Naive thymus-derived CD8-positive, alpha-beta T cell (primary cell): Measurements from ENCODE around the gene MYO1A. TPM values are rescaled to one million over a fixed set of nuclear protein-coding genes. Genes with fewer than 3 reads are reported as not detected.

Experiments used
- ATAC-seq, 2 donors: fragments of 150-1000 bp; cut with Tn5 transposase in 1 of 2; sonication (Bioruptor Pico), chemical (Tn5 transposase) in 1 of 2; 1 replicate in 1 of 2; 2 replicates in 1 of 2; pipeline ENCODE4 v1.10.0; 2021; ENCODE audit warnings: mild to moderate bottlenecking in 2 of 2, moderate library complexity in 2 of 2
- POLR2A ChIA-PET: fragments of 350-600 bp; sonication (Branson Sonifier 250); formaldehyde crosslinking; loops from one replicate; lab custom pipeline; 2021; ENCODE audit warnings: antibody characterized with exemption; lab: Charles Lee
- DNase-seq, 10 donors: peaks; one replicate each; pipeline versions ENCODE4 v3.0.0 to v3.0.0-alpha.2; 2020 to 2022
- H3K27ac Mint-ChIP-seq, 10 donors: one replicate each; pipeline ENCODE4 v1.8.0; 2020 to 2022; ENCODE audit warnings: mild to moderate bottlenecking in 10 of 10, mixed read lengths in 10 of 10, moderate library complexity in 4 of 10, inconsistent platforms in 1 of 10
- H3K27me3 Mint-ChIP-seq, 5 donors: one replicate each; pipeline ENCODE4 v1.8.0; 2021 to 2022; ENCODE audit warnings: mixed read lengths in 5 of 5
- H3K36me3 Mint-ChIP-seq, 3 donors: one replicate each; pipeline ENCODE4 v1.8.0; 2020 to 2022; ENCODE audit warnings: mixed read lengths in 3 of 3, mild to moderate bottlenecking in 2 of 3, inconsistent platforms in 1 of 3
- H3K4me1 Mint-ChIP-seq, 4 donors: one replicate each; pipeline ENCODE4 v1.8.0; 2021 to 2022; ENCODE audit warnings: mixed read lengths in 4 of 4
- H3K4me3 Mint-ChIP-seq, 10 donors: one replicate each; pipeline ENCODE4 v1.8.0; 2020 to 2022; ENCODE audit warnings: mild to moderate bottlenecking in 10 of 10, mixed read lengths in 10 of 10, moderate library complexity in 6 of 10, inconsistent platforms in 1 of 10
- H3K9me3 Mint-ChIP-seq, 9 donors: one replicate each; pipeline ENCODE4 v1.8.0; 2020 to 2022; ENCODE audit warnings: mixed read lengths in 9 of 9, mild to moderate bottlenecking in 3 of 9, inconsistent platforms in 1 of 9, moderate library complexity in 1 of 9
- polyA plus RNA-seq, 3 donors: library from polyadenylated mRNA; unstranded; fragments of 300-500 nt; fragmentation: Illumina TruSeq; gene quantifications; one replicate each; pipeline ENCODE4 v1.2.3, GENCODE V29; 2021
- total RNA-seq, 8 experiments: library from RNA in 2 of 8; stranded (reverse) in 2 of 8; gene quantifications; one replicate each; pipeline ENCODE4 v1.2.3 and lab custom pipeline; 2021 to 2026

The MYO1A gene
- total and polyA plus RNA-seq, 5 experiments from 2014 or later: 0.05 to 1.1 (median 0.39) TPM; not detected in 2

- Mint-ChIP-seq H3K36me3 (peaks cover 0 to 53% (median 2%) of the 10 kb centered on the region in 3 donors), H3K4me3 (peak overlapping the region in 9 of 10 donors; percentile 49 to 93 (median 74)), H3K4me1 (peaks cover 35 to 89% (median 62%) of the 10 kb centered on the region in 4 donors), H3K27ac (peak overlapping the region; percentile 75 to 98 (median 92)), H3K9me3 (no peaks in the 10 kb centered on the region), H3K27me3 (no peaks in the 10 kb centered on the region)
- DNase-seq (peak in 1 of 10 donors; percentile 62), ATAC-seq (no peak)
- POLR2A ChIA-PET: interaction anchor here (1.3 to 16.3 kb wide), 5 partner anchors 13 to 23 kb away, joined by 3 to 559 read pairs (median 7); partner anchors contain the start of genes NEMP1 and STAT6
Observed at GRCh38 chr12:57092529-57092862, 42.6 kb upstream of the MYO1A start.

- peak in 1 of 10 donors; percentile 56 for DNase-seq
Observed at GRCh38 chr12:57091638-57092528, 42.0 kb upstream of the MYO1A start.

GRCh38 chr12:57090924-57091637 is 41.2 kb upstream of the MYO1A start:
- Mint-ChIP-seq H3K27me3 (no peaks in the 10 kb centered on the region), H3K4me1 (peaks cover 37 to 88% (median 61%) of the 10 kb centered on the region in 4 donors), H3K4me3 (peak overlapping the region; percentile 88 to 98 (median 94)), H3K9me3 (no peaks in the 10 kb centered on the region), H3K36me3 (peaks cover 0 to 39% (median 2%) of the 10 kb centered on the region in 3 donors), H3K27ac (peak overlapping the region; percentile 78 to 95 (median 87))
- ATAC-seq: no peak
- POLR2A ChIA-PET: interaction anchor here (1.6 to 16.3 kb wide), 5 partner anchors 12 to 403 kb away, joined by 4 to 559 read pairs (median 8); partner anchors contain the start of genes NEMP1, PTGES3 and STAT6
- peak in 1 of 10 donors; percentile 63 for DNase-seq

More at GRCh38 chr12:57091638-57092528, 42.0 kb upstream of the MYO1A start:
- Mint-ChIP-seq H3K36me3 (peaks cover 0 to 47% (median 2%) of the 10 kb centered on the region in 3 donors), H3K9me3 (no peaks in the 10 kb centered on the region), H3K27me3 (no peaks in the 10 kb centered on the region), H3K4me3 (peak overlapping the region in 9 of 10 donors; percentile 24 to 98 (median 68)), H3K4me1 (peaks cover 37 to 87% (median 58%) of the 10 kb centered on the region in 4 donors), H3K27ac (peak overlapping the region; percentile 75 to 98 (median 92))
- no peak for ATAC-seq
- POLR2A ChIA-PET: interaction anchor here (1.3 to 16.3 kb wide), 5 partner anchors 12 to 23 kb away, joined by 3 to 559 read pairs (median 7); partner anchors contain the start of genes NEMP1 and STAT6

GRCh38 chr12:57090490-57090889 is 40.6 kb upstream of the MYO1A start:
- DNase-seq (peak in 1 of 10 donors; percentile 35), ATAC-seq (no peak)
- peaks cover 0 to 35% (median 2%) of the 10 kb centered on the region in 3 donors for H3K36me3 Mint-ChIP-seq
- no peaks in the 10 kb centered on the region for H3K9me3 Mint-ChIP-seq
- POLR2A ChIA-PET: interaction anchor here (0.6 to 16.3 kb wide), 6 partner anchors 11 to 403 kb away, joined by 3 to 559 read pairs (median 6); partner anchors contain the start of genes NEMP1, PTGES3 and STAT6
- H3K4me3 Mint-ChIP-seq: peak overlapping the region; percentile 88 to 98 (median 94)
- peaks cover 39 to 89% (median 65%) of the 10 kb centered on the region in 4 donors for H3K4me1 Mint-ChIP-seq
- no peaks in the 10 kb centered on the region for H3K27me3 Mint-ChIP-seq
- peak overlapping the region; percentile 78 to 95 (median 86) for H3K27ac Mint-ChIP-seq

GRCh38 chr12:57089271-57090245 is 39.6 kb upstream of the MYO1A start:
- peaks cover 0 to 32% (median 2%) of the 10 kb centered on the region in 3 donors for H3K36me3 Mint-ChIP-seq

GRCh38 chr12:57088354-57089270 is 38.7 kb upstream of the MYO1A start, which contains the start of gene NAB2:
TSS of gene NAB2 (plus strand) at chr12:57089114. CDS start at chr12:57089272, 158 bp downstream.
- no peaks in the 10 kb centered on the region for H3K9me3 Mint-ChIP-seq
- POLR2A ChIA-PET: interaction anchor here (0.6 to 16.3 kb wide), 7 partner anchors 9 to 400 kb away, joined by 3 to 559 read pairs (median 8); partner anchors contain the start of genes NEMP1, PTGES3 and STAT6
- peak; percentile 67 to 70 for ATAC-seq
- peak within 1 kb of the TSS; percentile 91 to 98 (median 96) for H3K4me3 Mint-ChIP-seq
- peaks cover 0 to 31% (median 0%) of the 10 kb centered on the region in 3 donors for H3K36me3 Mint-ChIP-seq
- peaks cover 43 to 77% (median 58%) of the 10 kb centered on the region in 4 donors for H3K4me1 Mint-ChIP-seq
- H3K27me3 Mint-ChIP-seq: no peaks in the 10 kb centered on the region
- peak; percentile 81 to 97 (median 92) for DNase-seq
- H3K27ac Mint-ChIP-seq: peak within 1 kb of the TSS; percentile 89 to 99 (median 98)

More at GRCh38 chr12:57089271-57090245, 39.6 kb upstream of the MYO1A start:
- DNase-seq (peak; percentile 22 to 73 (median 44)), ATAC-seq (no peak)
- Mint-ChIP-seq H3K4me1 (peaks cover 44 to 86% (median 65%) of the 10 kb centered on the region in 4 donors), H3K27ac (peak overlapping the region; percentile 82 to 95 (median 92)), H3K9me3 (no peaks in the 10 kb centered on the region), H3K27me3 (no peaks in the 10 kb centered on the region), H3K4me3 (peak overlapping the region; percentile 91 to 98 (median 95))
- POLR2A ChIA-PET: interaction anchor here (0.6 to 16.3 kb wide), 9 partner anchors 10 to 402 kb away, joined by 3 to 559 read pairs (median 4); partner anchors contain the start of genes NEMP1, PTGES3 and STAT6

- Mint-ChIP-seq H3K27me3 (no peaks in the 10 kb centered on the region), H3K9me3 (no peaks in the 10 kb centered on the region), H3K27ac (peak overlapping the region; percentile 89 to 99 (median 98)), H3K4me3 (peak overlapping the region; percentile 89 to 98 (median 92)), H3K4me1 (peaks cover 38 to 69% (median 53%) of the 10 kb centered on the region in 4 donors), H3K36me3 (peaks cover 0 to 26% (median 0%) of the 10 kb centered on the region in 3 donors)
- DNase-seq (peak in 9 of 10 donors; percentile 58 to 91 (median 74)), ATAC-seq (peak; percentile 35 to 40)
- POLR2A ChIA-PET: interaction anchor here (0.5 to 16.3 kb wide), 7 partner anchors 8 to 567 kb away, joined by 3 to 559 read pairs (median 4); partner anchors contain the start of genes LRP1, NEMP1 and STAT6
Observed at GRCh38 chr12:57087691-57088353, 37.9 kb upstream of the MYO1A start.

- DNase-seq (peak; percentile 84 to 97 (median 90)), ATAC-seq (peak; percentile 52 to 59)
- Mint-ChIP-seq H3K27ac (peak overlapping the region; percentile 89 to 99 (median 98)), H3K9me3 (no peaks in the 10 kb centered on the region), H3K27me3 (no peaks in the 10 kb centered on the region), H3K4me1 (peaks cover 33 to 62% (median 46%) of the 10 kb centered on the region in 4 donors), H3K36me3 (peaks cover 0 to 20% (median 0%) of the 10 kb centered on the region in 3 donors), H3K4me3 (peak overlapping the region; percentile 89 to 98 (median 92))
- POLR2A ChIA-PET: interaction anchor here (0.5 to 16.3 kb wide), 10 partner anchors 8 to 566 kb away, joined by 3 to 559 read pairs (median 4); partner anchors contain the start of genes LRP1, NEMP1 and STAT6
Observed at GRCh38 chr12:57087010-57087690, 37.2 kb upstream of the MYO1A start.

- POLR2A ChIA-PET: interaction anchor here (0.7 to 16.3 kb wide), 7 partner anchors 7 to 29 kb away, joined by 3 to 559 read pairs (median 8); partner anchors contain the start of genes NEMP1 and STAT6
- DNase-seq (peak in 9 of 10 donors; percentile 35 to 73 (median 46)), ATAC-seq (peak; percentile 9 to 18)
- Mint-ChIP-seq H3K4me1 (peaks cover 30 to 56% (median 40%) of the 10 kb centered on the region in 4 donors), H3K4me3 (peak overlapping the region; percentile 88 to 98 (median 91)), H3K36me3 (peaks cover 0 to 14% (median 0%) of the 10 kb centered on the region in 3 donors), H3K9me3 (no peaks in the 10 kb centered on the region), H3K27ac (peak overlapping the region; percentile 89 to 99 (median 98)), H3K27me3 (no peaks in the 10 kb centered on the region)
Observed at GRCh38 chr12:57086493-57087009, 36.6 kb upstream of the MYO1A start.
